HepG2 (cell line): ENCODE data around the gene FAM171A2. TPM values are rescaled to one million over a fixed set of nuclear protein-coding genes. Genes with fewer than 3 reads are reported as not detected.

ENCODE experiments used
- CCDC6 ChIP-seq: sonication (generic); formaldehyde crosslinking; IDR thresholded peaks from 2 replicates; pipeline ENCODE4 v1.8.1; 2022; ENCODE audit warnings: mild to moderate bottlenecking, missing genetic modification reagents, moderate library complexity
- MAX ChIP-seq: IDR thresholded peaks from 2 replicates; pipeline ENCODE4 v1.6.1; 2012; ENCODE audit warnings: inconsistent platforms
- MIXL1 ChIP-seq: IDR thresholded peaks from 2 replicates; pipeline ENCODE4 v1.6.1; 2016
- NKX3-1 ChIP-seq: sonication (generic); formaldehyde crosslinking; IDR thresholded peaks from 2 replicates; pipeline ENCODE4 v1.5.0; 2020; ENCODE audit warnings: missing genetic modification reagents
- POLR2AphosphoS5 ChIP-seq: IDR thresholded peaks from 2 replicates; pipeline ENCODE4 v1.6.1; 2012; ENCODE audit warnings: low read depth, low read length
- RFXANK ChIP-seq: IDR thresholded peaks from 2 replicates; pipeline ENCODE4 v1.6.1; 2016
- SMAD9 ChIP-seq: sonication (generic); formaldehyde crosslinking; IDR thresholded peaks from 2 replicates; pipeline ENCODE4 v1.5.1; 2020; ENCODE audit warnings: mild to moderate bottlenecking, missing genetic modification reagents
- THAP8 ChIP-seq: sonication (generic); formaldehyde crosslinking; IDR thresholded peaks from 2 replicates; pipeline ENCODE4 v1.5.1; 2020; ENCODE audit warnings: missing genetic modification reagents, mild to moderate bottlenecking, borderline replicate concordance
- TSC22D2 ChIP-seq: sonication (generic); formaldehyde crosslinking; IDR thresholded peaks from 2 replicates; pipeline ENCODE4 v1.5.1; 2020; ENCODE audit warnings: missing genetic modification reagents, mild to moderate bottlenecking, borderline replicate concordance
- YY1 ChIP-seq: IDR thresholded peaks from 2 replicates; pipeline ENCODE4 v1.6.1; 2011; ENCODE audit warnings: low read length, low read depth, moderate library complexity, mild to moderate bottlenecking; ENCODE audit not compliant: insufficient read depth, insufficient replicate concordance
- ZFP36 ChIP-seq: fragments of 150-350 bp; IDR thresholded peaks from 2 replicates; pipeline ENCODE4 v1.6.1; 2018; ENCODE audit warnings: borderline replicate concordance, low read length, low read depth; ENCODE audit not compliant: partially characterized antibody
- ZFP62 ChIP-seq: sonication (generic); formaldehyde crosslinking; IDR thresholded peaks from 2 replicates; pipeline ENCODE4 v1.4.0; 2020; ENCODE audit warnings: missing genetic modification reagents
- ZFP90 ChIP-seq: sonication (generic); formaldehyde crosslinking; IDR thresholded peaks from 2 replicates; pipeline ENCODE4 v1.8.0; 2022; ENCODE audit warnings: missing genetic modification reagents, mild to moderate bottlenecking, inconsistent platforms, borderline replicate concordance
- ZNF33B ChIP-seq: sonication (generic); formaldehyde crosslinking; IDR thresholded peaks from 2 replicates; pipeline ENCODE4 v1.5.1; 2020; ENCODE audit warnings: mild to moderate bottlenecking, missing genetic modification reagents
- ZNF564 ChIP-seq: sonication (generic); formaldehyde crosslinking; IDR thresholded peaks from 2 replicates; pipeline ENCODE4 v1.8.1; 2023; ENCODE audit warnings: mild to moderate bottlenecking, missing genetic modification reagents
- ZNF567 ChIP-seq: sonication (generic); formaldehyde crosslinking; IDR thresholded peaks from 2 replicates; pipeline ENCODE4 v1.8.1; 2023; ENCODE audit warnings: mild to moderate bottlenecking, missing genetic modification reagents, borderline replicate concordance
- ZNF615 ChIP-seq: sonication (generic); formaldehyde crosslinking; IDR thresholded peaks from 2 replicates; pipeline ENCODE4 v1.5.0; 2020; ENCODE audit warnings: mild to moderate bottlenecking, missing genetic modification reagents, borderline replicate concordance
- ZNF761 ChIP-seq: sonication (generic); formaldehyde crosslinking; conservative IDR thresholded peaks from 2 replicates; pipeline ENCODE4 v1.4.0; 2020; ENCODE audit warnings: mild to moderate bottlenecking, missing genetic modification reagents
- ZNF766 ChIP-seq: sonication (generic); formaldehyde crosslinking; IDR thresholded peaks from 2 replicates; pipeline ENCODE4 v1.5.0; 2020; ENCODE audit warnings: missing genetic modification reagents, borderline replicate concordance
- ZNF780A ChIP-seq: sonication (generic); formaldehyde crosslinking; IDR thresholded peaks from 2 replicates; pipeline ENCODE4 v1.8.0; 2022; ENCODE audit warnings: mild to moderate bottlenecking, missing genetic modification reagents, moderate library complexity
- polyA plus RNA-seq, 8 experiments: library from polyadenylated mRNA; depleted of rRNA in 3 of 8; stranded (reverse) in 7 of 8; unstranded in 1 of 8; fragments of >200 nt; fragmentation: Illumina TruSeq in 4 of 8; extraction: Trizol in 4 of 8; gene quantifications; 2 replicates each; pipeline versions ENCODE4 v1.2.1 to v1.2.3, GENCODE V29; 2011 to 2016; ENCODE audit warnings: low read depth in 4 of 8, missing spikeins in 1 of 8, mixed read lengths in 1 of 8; ENCODE audit not compliant: insufficient read depth in 1 of 8
- total RNA-seq, 5 experiments: library from RNA; depleted of rRNA; stranded (reverse); fragments of >200 nt; fragmentation: Illumina TruSeq; extraction: Trizol; gene quantifications; 2 replicates each; pipeline ENCODE4 v1.2.3, GENCODE V29; 2016; ENCODE audit warnings: low read depth in 1 of 5
- TF ChIP-seq, protein P1 (sequence below): sonication (generic); formaldehyde crosslinking; IDR thresholded peaks from 2 replicates; pipeline ENCODE4 v1.9.0; 2021; ENCODE audit warnings: missing genetic modification reagents, mild to moderate bottlenecking, borderline replicate concordance
- TF ChIP-seq, protein P2 (sequence below): sonication (generic); formaldehyde crosslinking; IDR thresholded peaks from 2 replicates; pipeline ENCODE4 v1.4.0; 2020; ENCODE audit warnings: missing genetic modification reagents, borderline replicate concordance
- TF ChIP-seq, protein P3 (sequence below): sonication (generic); formaldehyde crosslinking; conservative IDR thresholded peaks from 2 replicates; pipeline ENCODE4 v1.4.0; 2020; ENCODE audit warnings: missing genetic modification reagents

Gene FAM171A2
- total and polyA plus RNA-seq, 2 of the 13 experiments (the other 11 are each of a cell fraction or from before 2014, with no cell fraction given): 1.8 to 3.6 TPM

GRCh38 chr17:44308320-44308818 lies 55.3 kb downstream of the FAM171A2 start, which contains the start of gene RUNDC3A (continued):
- TF ChIP-seq ZNF33B (CRISPR knock-in tag): peak; percentile 40; the same call in 1 of the 2 replicates
- no peak for TF ChIP-seq ZNF615
- peak; percentile 26 for TF ChIP-seq YY1
- peak; percentile 85 for TF ChIP-seq NKX3-1
- TF ChIP-seq, protein P1, sequence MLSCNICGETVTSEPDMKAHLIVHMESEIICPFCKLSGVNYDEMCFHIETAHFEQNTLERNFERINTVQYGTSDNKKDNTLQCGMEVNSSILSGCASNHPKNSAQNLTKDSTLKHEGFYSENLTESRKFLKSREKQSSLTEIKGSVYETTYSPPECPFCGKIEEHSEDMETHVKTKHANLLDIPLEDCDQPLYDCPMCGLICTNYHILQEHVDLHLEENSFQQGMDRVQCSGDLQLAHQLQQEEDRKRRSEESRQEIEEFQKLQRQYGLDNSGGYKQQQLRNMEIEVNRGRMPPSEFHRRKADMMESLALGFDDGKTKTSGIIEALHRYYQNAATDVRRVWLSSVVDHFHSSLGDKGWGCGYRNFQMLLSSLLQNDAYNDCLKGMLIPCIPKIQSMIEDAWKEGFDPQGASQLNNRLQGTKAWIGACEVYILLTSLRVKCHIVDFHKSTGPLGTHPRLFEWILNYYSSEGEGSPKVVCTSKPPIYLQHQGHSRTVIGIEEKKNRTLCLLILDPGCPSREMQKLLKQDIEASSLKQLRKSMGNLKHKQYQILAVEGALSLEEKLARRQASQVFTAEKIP (CRISPR knock-in tag): no peak
- no peak for TF ChIP-seq MIXL1 (CRISPR knock-in tag)
- TF ChIP-seq, protein P2, sequence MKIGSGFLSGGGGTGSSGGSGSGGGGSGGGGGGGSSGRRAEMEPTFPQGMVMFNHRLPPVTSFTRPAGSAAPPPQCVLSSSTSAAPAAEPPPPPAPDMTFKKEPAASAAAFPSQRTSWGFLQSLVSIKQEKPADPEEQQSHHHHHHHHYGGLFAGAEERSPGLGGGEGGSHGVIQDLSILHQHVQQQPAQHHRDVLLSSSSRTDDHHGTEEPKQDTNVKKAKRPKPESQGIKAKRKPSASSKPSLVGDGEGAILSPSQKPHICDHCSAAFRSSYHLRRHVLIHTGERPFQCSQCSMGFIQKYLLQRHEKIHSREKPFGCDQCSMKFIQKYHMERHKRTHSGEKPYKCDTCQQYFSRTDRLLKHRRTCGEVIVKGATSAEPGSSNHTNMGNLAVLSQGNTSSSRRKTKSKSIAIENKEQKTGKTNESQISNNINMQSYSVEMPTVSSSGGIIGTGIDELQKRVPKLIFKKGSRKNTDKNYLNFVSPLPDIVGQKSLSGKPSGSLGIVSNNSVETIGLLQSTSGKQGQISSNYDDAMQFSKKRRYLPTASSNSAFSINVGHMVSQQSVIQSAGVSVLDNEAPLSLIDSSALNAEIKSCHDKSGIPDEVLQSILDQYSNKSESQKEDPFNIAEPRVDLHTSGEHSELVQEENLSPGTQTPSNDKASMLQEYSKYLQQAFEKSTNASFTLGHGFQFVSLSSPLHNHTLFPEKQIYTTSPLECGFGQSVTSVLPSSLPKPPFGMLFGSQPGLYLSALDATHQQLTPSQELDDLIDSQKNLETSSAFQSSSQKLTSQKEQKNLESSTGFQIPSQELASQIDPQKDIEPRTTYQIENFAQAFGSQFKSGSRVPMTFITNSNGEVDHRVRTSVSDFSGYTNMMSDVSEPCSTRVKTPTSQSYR (CRISPR knock-in tag): peak; percentile 59; the same call in 1 of the 2 replicates
- TF ChIP-seq RFXANK (CRISPR knock-in tag): peak; percentile 75; the same call in 1 of the 2 replicates
- peak; percentile 97 for TF ChIP-seq TSC22D2 (CRISPR knock-in tag)
- TF ChIP-seq ZFP36: no peak
- TF ChIP-seq CCDC6: peak; percentile 73; the same call in 1 of the 2 replicates
- TF ChIP-seq, protein P3, sequence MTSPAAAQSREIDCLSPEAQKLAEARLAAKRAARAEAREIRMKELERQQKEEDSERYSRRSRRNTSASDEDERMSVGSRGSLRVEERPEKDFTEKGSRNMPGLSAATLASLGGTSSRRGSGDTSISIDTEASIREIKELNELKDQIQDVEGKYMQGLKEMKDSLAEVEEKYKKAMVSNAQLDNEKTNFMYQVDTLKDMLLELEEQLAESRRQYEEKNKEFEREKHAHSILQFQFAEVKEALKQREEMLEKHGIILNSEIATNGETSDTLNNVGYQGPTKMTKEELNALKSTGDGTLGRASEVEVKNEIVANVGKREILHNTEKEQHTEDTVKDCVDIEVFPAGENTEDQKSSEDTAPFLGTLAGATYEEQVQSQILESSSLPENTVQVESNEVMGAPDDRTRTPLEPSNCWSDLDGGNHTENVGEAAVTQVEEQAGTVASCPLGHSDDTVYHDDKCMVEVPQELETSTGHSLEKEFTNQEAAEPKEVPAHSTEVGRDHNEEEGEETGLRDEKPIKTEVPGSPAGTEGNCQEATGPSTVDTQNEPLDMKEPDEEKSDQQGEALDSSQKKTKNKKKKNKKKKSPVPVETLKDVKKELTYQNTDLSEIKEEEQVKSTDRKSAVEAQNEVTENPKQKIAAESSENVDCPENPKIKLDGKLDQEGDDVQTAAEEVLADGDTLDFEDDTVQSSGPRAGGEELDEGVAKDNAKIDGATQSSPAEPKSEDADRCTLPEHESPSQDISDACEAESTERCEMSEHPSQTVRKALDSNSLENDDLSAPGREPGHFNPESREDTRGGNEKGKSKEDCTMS (CRISPR knock-in tag): 0 out of 2 replicates have a peak, but pooled peaks have one; percentile 83
- TF ChIP-seq POLR2AphosphoS5: no peak
- TF ChIP-seq ZNF780A (CRISPR knock-in tag): peak; percentile 80; the same call in 1 of the 2 replicates
- TF ChIP-seq ZNF564: 0 out of 2 replicates have a peak, but pooled peaks have one; percentile 79
- no peak for TF ChIP-seq THAP8
- 0 out of 2 replicates have a peak, but pooled peaks have one; percentile 51 for TF ChIP-seq SMAD9 (CRISPR knock-in tag)
- no peak for TF ChIP-seq ZFP62
- peak; percentile 45; the same call in 1 of the 2 replicates for TF ChIP-seq MAX
- TF ChIP-seq ZNF766 (CRISPR knock-in tag): peak; percentile 59; the same call in 1 of the 2 replicates
- 0 out of 2 replicates have a peak, but pooled peaks have one; percentile 37 for TF ChIP-seq ZNF567 (CRISPR knock-in tag)
- TF ChIP-seq ZNF761 (CRISPR knock-in tag): no peak
- peak; percentile 92 for TF ChIP-seq ZFP90
